ENCODE measurements around the gene PABPN1L.

The PABPN1L gene

GRCh38 chr16:88866151-88866920, at the start of gene PABPN1L:
TSS of gene PABPN1L (minus strand) at chr16:88866660. CDS start at chr16:88866606, 54 bp downstream.
- DNase-seq (ENCODE audit: low read depth), result no peak

- DNase-seq (ENCODE audit: low read depth), result no peak
Observed at GRCh38 chr16:88915639-88916327, 49.3 kb upstream of the PABPN1L start.

- DNase-seq (ENCODE audit: low read depth), result no peak
Observed at GRCh38 chr16:88914750-88915368, 48.4 kb upstream of the PABPN1L start.

GRCh38 chr16:88913870-88914269, 47.4 kb upstream of the PABPN1L start:
- no peak for DNase-seq (ENCODE audit: low read depth)

- no peak for DNase-seq (ENCODE audit: low read depth)
Observed at GRCh38 chr16:88913001-88913612, 46.6 kb upstream of the PABPN1L start.

GRCh38 chr16:88912556-88912955, 46.1 kb upstream of the PABPN1L start:
- no peak for DNase-seq (ENCODE audit: low read depth)

GRCh38 chr16:88911946-88912310, 45.5 kb upstream of the PABPN1L start:
- no peak for DNase-seq (ENCODE audit: low read depth)

GRCh38 chr16:88911136-88911945, 44.9 kb upstream of the PABPN1L start:
- DNase-seq (ENCODE audit: low read depth), result no peak

- DNase-seq (ENCODE audit: low read depth), result no peak
Observed at GRCh38 chr16:88910284-88911135, 44.0 kb upstream of the PABPN1L start.

GRCh38 chr16:88909431-88910210, 43.2 kb upstream of the PABPN1L start:
- no peak for DNase-seq (ENCODE audit: low read depth)

GRCh38 chr16:88908307-88908706, 41.8 kb upstream of the PABPN1L start:
- no peak for DNase-seq (ENCODE audit: low read depth)

GRCh38 chr16:88907768-88908167, 41.3 kb upstream of the PABPN1L start:
- no peak for DNase-seq (ENCODE audit: low read depth)

- no peak for DNase-seq (ENCODE audit: low read depth)
Observed at GRCh38 chr16:88906535-88907105, 40.2 kb upstream of the PABPN1L start.

- no peak for DNase-seq (ENCODE audit: low read depth)
Observed at GRCh38 chr16:88906020-88906419, 39.6 kb upstream of the PABPN1L start.

- no peak for DNase-seq (ENCODE audit: low read depth)
Observed at GRCh38 chr16:88905563-88905962, 39.1 kb upstream of the PABPN1L start.

GRCh38 chr16:88904676-88905365, 38.4 kb upstream of the PABPN1L start:
- no peak for DNase-seq (ENCODE audit: low read depth)

GRCh38 chr16:88903267-88903666, 36.8 kb upstream of the PABPN1L start:
- no peak for DNase-seq (ENCODE audit: low read depth)

- DNase-seq (ENCODE audit: low read depth), result no peak
Observed at GRCh38 chr16:88902744-88903143, 36.3 kb upstream of the PABPN1L start.

- DNase-seq (ENCODE audit: low read depth), result no peak
Observed at GRCh38 chr16:88901718-88902337, 35.4 kb upstream of the PABPN1L start.

All from stimulated activated CD4-positive, alpha-beta T cell treated with anti-CD3 and anti-CD28 coated beads, Interleukin-2, amount 100 ng/mL, for 4 hours (primary cell).